Kidney tubule cell (primary cell): ENCODE results near the gene ARHGEF3.
A peak's percentile ranks its signal among the peaks of the same experiment; 100 is the strongest.

ENCODE experiments used
- DNase-seq: peaks from one replicate; pipeline ENCODE4 v3.0.0-alpha.2; 2018; ENCODE audit warnings: low spot score

ARHGEF3 gene

GRCh38 chr3:56823421-56823926 lies 21.7 kb upstream of the ARHGEF3 start:
- DNase-seq: no peak

- DNase-seq: no peak
Observed at GRCh38 chr3:56822501-56822900, 20.8 kb upstream of the ARHGEF3 start.

- DNase-seq: no peak
Observed at GRCh38 chr3:56819016-56819809, 17.5 kb upstream of the ARHGEF3 start.

- no peak for DNase-seq
Observed at GRCh38 chr3:56818156-56818985, 16.6 kb upstream of the ARHGEF3 start.

- no peak for DNase-seq
Observed at GRCh38 chr3:56817646-56818045, 15.9 kb upstream of the ARHGEF3 start.

GRCh38 chr3:56816061-56816460 lies 14.3 kb upstream of the ARHGEF3 start:
- DNase-seq: no peak

- DNase-seq: no peak
Observed at GRCh38 chr3:56815589-56815988, 13.8 kb upstream of the ARHGEF3 start.

GRCh38 chr3:56813653-56813960 lies 11.9 kb upstream of the ARHGEF3 start:
- DNase-seq: no peak

GRCh38 chr3:56812754-56813652 lies 11.3 kb upstream of the ARHGEF3 start:
- no peak for DNase-seq

- no peak for DNase-seq
Observed at GRCh38 chr3:56811546-56812202, 9.9 kb upstream of the ARHGEF3 start.

GRCh38 chr3:56810577-56811545 lies 9.1 kb upstream of the ARHGEF3 start:
- no peak for DNase-seq

GRCh38 chr3:56806407-56806806 lies 4.7 kb upstream of the ARHGEF3 start:
- no peak for DNase-seq

GRCh38 chr3:56802790-56803189 lies 1.0 kb upstream of the ARHGEF3 start:
- no peak for DNase-seq

GRCh38 chr3:56802378-56802745 lies 613 bp upstream of the ARHGEF3 start:
- no peak for DNase-seq

- peak; percentile 14 for DNase-seq
Observed at GRCh38 chr3:56800832-56801661, 702 bp downstream of the ARHGEF3 start.

GRCh38 chr3:56800130-56800831 lies 1.5 kb downstream of the ARHGEF3 start:
- peak; percentile 85 for DNase-seq

- DNase-seq: peak; percentile 69
Observed at GRCh38 chr3:56799251-56799882, 2.4 kb downstream of the ARHGEF3 start.

GRCh38 chr3:56796996-56797395 lies 4.8 kb downstream of the ARHGEF3 start:
- DNase-seq: no peak
